Left lung (tissue), 10 donors: ENCODE data around the gene DEGS2. TPM values are rescaled to one million over a fixed set of nuclear protein-coding genes. Genes with fewer than 3 reads are reported as not detected.
A peak's percentile ranks its signal among the peaks of the same experiment; 100 is the strongest.

Experiments
- ATAC-seq: fragments of 200-7000 bp; cut with Tn5 transposase; one replicate; pipeline ENCODE4 v1.9.1; 2020; ENCODE audit warnings: moderate library complexity
- DNase-seq, 4 donors: peaks; one replicate each; pipeline ENCODE4 v3.0.0-alpha.2; 2013 to 2020
- H3K27ac ChIP-seq, 2 donors: fragments of 200-600 bp; sonication (generic) in 1 of 2; one replicate each; pipeline versions ENCODE4 v1.5.0 to v1.8.0; 2020 to 2021
- H3K27me3 ChIP-seq, 2 donors: fragments of 200-600 bp; sonication (generic) in 1 of 2; one replicate each; pipeline versions ENCODE4 v1.5.0 to v1.8.0; 2020 to 2021
- H3K36me3 ChIP-seq, 2 donors: fragments of 200-600 bp; sonication (generic) in 1 of 2; one replicate each; pipeline versions ENCODE4 v1.5.0 to v1.8.0; 2020 to 2021
- H3K4me1 ChIP-seq, 2 donors: fragments of 200-600 bp; one replicate each; pipeline ENCODE4 v1.8.0; 2021
- H3K4me3 ChIP-seq, 2 donors: fragments of 200-600 bp; sonication (generic) in 1 of 2; one replicate each; pipeline versions ENCODE4 v1.5.0 to v1.8.0; 2020 to 2021; ENCODE audit warnings: mild to moderate bottlenecking in 1 of 2
- H3K9me3 ChIP-seq, 2 donors: fragments of 200-600 bp; sonication (generic) in 1 of 2; one replicate each; pipeline versions ENCODE4 v1.5.0 to v1.8.0; 2020 to 2021
- CTCF ChIP-seq, 2 donors: fragments of 200-600 bp; sonication (generic) in 1 of 2; IDR thresholded peaks; one replicate each; pipeline versions ENCODE4 v1.5.0 to v1.8.0; 2021; ENCODE audit warnings: antibody characterized with exemption in 2 of 2
- intact Hi-C, 2 donors: fragments of 100-400 bp; cut with DNase I; formaldehyde crosslinking; loops; one replicate each; pipeline versions ENCODE4 v1.11.2 to v1.14.2; 2022
- polyA plus RNA-seq, 6 donors: library from polyadenylated mRNA; unstranded; fragments of 120-200 nt; gene quantifications; one replicate each; pipeline ENCODE4 v1.2.1, GENCODE V29; 2013; ENCODE audit not compliant: insufficient read length in 6 of 6
- total RNA-seq, 2 donors: library from RNA; stranded (reverse); fragmentation: NEBNext Ultra II Directional; extraction: Animal tissue kit (Norgen Biotek cat#: 25700); gene quantifications; one replicate each; pipeline ENCODE4 v1.2.1, GENCODE V29; 2021
- donor health status: DM: no; HTN: yes; CAD: no.
- donor health status: DM: no; HTN: no; CAD: no.

The DEGS2 gene
- total and polyA plus RNA-seq, 8 donors = 2.0 to 8.3 (median 5.6) TPM

- ATAC-seq = no peak
- intact Hi-C loops = no loop called here
These were observed 56.0 kb downstream of the DEGS2 start for GRCh38 chr14:100103250-100104005.

GRCh38 chr14:100102156-100102785 is 57.2 kb downstream of the DEGS2 start:
- H3K27ac ChIP-seq = peak overlapping the region in 1 of 2 donors; percentile 49

More at GRCh38 chr14:100103250-100104005, 56.0 kb downstream of the DEGS2 start:
- Histone ChIP-seq H3K4me3 (no peak overlapping the region), H3K27me3 (no peaks in the 10 kb centered on the region), H3K36me3 (peaks cover 0 to 3% of the 10 kb centered on the region in 2 donors), H3K9me3 (no peaks in the 10 kb centered on the region), H3K4me1 (peaks cover 14 to 62% of the 10 kb centered on the region in 2 donors), H3K27ac (peak overlapping the region; percentile 29 to 49)
- peak in 1 of 4 donors; percentile 27 for DNase-seq
- TF ChIP-seq CTCF (IDR thresholded peaks at IDR 0.05) = no peak

GRCh38 chr14:100100032-100100703 is 59.3 kb downstream of the DEGS2 start:
- DNase-seq (peak in 1 of 4 donors; percentile 1), ATAC-seq (no peak)
- H3K9me3 ChIP-seq = no peaks in the 10 kb centered on the region
- H3K27me3 ChIP-seq = no peaks in the 10 kb centered on the region
- peaks cover 8 to 29% of the 10 kb centered on the region in 2 donors for H3K4me1 ChIP-seq
- H3K36me3 ChIP-seq = peaks cover 0 to 16% of the 10 kb centered on the region in 2 donors
- no peak overlapping the region for H3K4me3 ChIP-seq
- TF ChIP-seq CTCF (IDR thresholded peaks at IDR 0.05) = no peak
- no peak overlapping the region for H3K27ac ChIP-seq
- intact Hi-C loops = no loop called here

More at GRCh38 chr14:100102156-100102785, 57.2 kb downstream of the DEGS2 start:
- H3K9me3 ChIP-seq = no peaks in the 10 kb centered on the region
- peaks cover 8 to 50% of the 10 kb centered on the region in 2 donors for H3K4me1 ChIP-seq
- DNase-seq (peak in 1 of 4 donors; percentile 1), ATAC-seq (no peak)
- H3K27me3 ChIP-seq = no peaks in the 10 kb centered on the region
- intact Hi-C loops = no loop called here
- no peak overlapping the region for H3K4me3 ChIP-seq
- peaks cover 0 to 14% of the 10 kb centered on the region in 2 donors for H3K36me3 ChIP-seq
- no peak for TF ChIP-seq CTCF (IDR thresholded peaks at IDR 0.05)

GRCh38 chr14:100098171-100098570 is 61.3 kb downstream of the DEGS2 start:
- ATAC-seq (no peak), DNase-seq (peak in 1 of 4 donors; percentile 14)
- intact Hi-C loops = no loop called here
- Histone ChIP-seq H3K9me3 (no peaks in the 10 kb centered on the region), H3K27ac (no peak overlapping the region), H3K27me3 (no peaks in the 10 kb centered on the region), H3K4me1 (peaks cover 3 to 9% of the 10 kb centered on the region in 2 donors), H3K36me3 (peaks cover 0 to 16% of the 10 kb centered on the region in 2 donors), H3K4me3 (no peak overlapping the region)
- TF ChIP-seq CTCF (IDR thresholded peaks at IDR 0.05) = no peak

- no peaks in the 10 kb centered on the region for H3K27me3 ChIP-seq
- no peak overlapping the region for H3K4me3 ChIP-seq
- peaks cover 0 to 20% of the 10 kb centered on the region in 2 donors for H3K36me3 ChIP-seq
- intact Hi-C loops = no loop called here
- no peak overlapping the region for H3K27ac ChIP-seq
- TF ChIP-seq CTCF (IDR thresholded peaks at IDR 0.05) = no peak
- H3K4me1 ChIP-seq = no peaks in the 10 kb centered on the region
- H3K9me3 ChIP-seq = no peaks in the 10 kb centered on the region
- no peak for ATAC-seq
- DNase-seq = no peak
These were observed 62.8 kb downstream of the DEGS2 start for GRCh38 chr14:100096656-100097055.
